Astrocyte of the cerebellum (primary cell): ENCODE results near the gene OBSCN.

ENCODE experiments used
- DNase-seq: peaks from one replicate; pipeline ENCODE4 v3.0.0-alpha.2; 2011; ENCODE audit warnings: low read depth
- H3K4me3 ChIP-seq: 2 replicates; pipeline ENCODE4 v1.5.1; 2011; ENCODE audit warnings: mild to moderate bottlenecking, low read depth, low read length, moderate library complexity
- CTCF ChIP-seq: IDR thresholded peaks from 2 replicates; pipeline ENCODE4 v1.5.1; 2012; ENCODE audit warnings: low read length, low read depth, moderate library complexity, mild to moderate bottlenecking; ENCODE audit errors: missing control alignments
- in situ Hi-C: cut with HindIII; loops from 2 replicates; pipeline ENCODE4 v1.10.0; 2017; ENCODE audit warnings: low sequenced_read_pairs

Gene OBSCN

DNA sequence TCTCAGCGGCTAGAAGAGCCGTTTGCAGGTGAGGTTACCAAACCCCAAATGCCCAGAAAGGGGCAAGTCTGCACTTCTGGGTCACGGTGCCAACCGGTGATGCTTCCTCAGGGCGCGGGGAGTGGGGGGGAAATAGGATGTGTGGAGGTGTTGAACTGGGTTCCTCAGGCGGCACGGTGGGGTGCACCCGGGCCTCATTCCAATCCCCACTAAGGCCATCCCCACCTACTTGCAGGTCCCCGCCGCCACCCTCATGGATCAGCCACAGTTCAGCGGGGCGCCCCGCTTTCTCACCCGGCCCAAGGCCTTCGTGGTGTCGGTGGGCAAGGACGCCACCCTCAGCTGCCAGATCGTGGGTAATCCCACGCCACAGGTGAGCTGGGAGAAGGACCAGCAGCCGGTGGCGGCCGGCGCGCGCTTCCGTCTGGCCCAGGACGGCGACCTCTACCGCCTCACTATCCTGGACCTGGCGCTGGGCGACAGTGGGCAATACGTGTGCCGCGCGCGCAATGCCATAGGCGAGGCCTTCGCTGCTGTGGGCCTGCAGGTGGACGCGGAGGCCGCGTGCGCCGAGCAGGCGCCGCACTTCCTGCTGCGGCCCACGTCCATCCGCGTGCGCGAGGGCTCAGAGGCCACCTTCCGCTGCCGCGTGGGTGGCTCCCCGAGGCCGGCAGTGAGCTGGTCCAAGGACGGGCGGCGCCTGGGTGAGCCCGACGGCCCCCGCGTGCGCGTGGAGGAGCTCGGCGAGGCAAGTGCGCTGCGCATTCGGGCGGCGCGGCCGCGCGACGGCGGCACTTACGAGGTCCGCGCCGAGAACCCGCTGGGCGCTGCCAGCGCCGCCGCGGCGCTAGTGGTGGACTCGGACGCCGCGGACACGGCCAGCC is 3.9 kb downstream of the OBSCN start:
- DNase-seq = no peak
- H3K4me3 ChIP-seq = no peak overlapping the region
- no peak for TF ChIP-seq CTCF
- in situ Hi-C loops = loop anchor here (5.0 kb wide), 1 partner anchor 104 kb away; the partner anchor contains the start of gene MRPL55

- TF ChIP-seq CTCF = no peak
- in situ Hi-C loops = loop anchor here (5.0 kb wide), 1 partner anchor 105 kb away; the partner anchor contains the start of gene MRPL55
- H3K4me3 ChIP-seq = peak overlapping the region; percentile 37
- DNase-seq = no peak
Observed at GRCh38 chr1:228212415-228212965, 4.6 kb downstream of the OBSCN start.

GRCh38 chr1:228212966-228213844 is 5.4 kb downstream of the OBSCN start:
- peak overlapping the region; percentile 37 for H3K4me3 ChIP-seq
- peak; percentile 55 for TF ChIP-seq CTCF
- peak; percentile 13 for DNase-seq
- in situ Hi-C loops = loop anchor here (5.0 kb wide), 1 partner anchor 106 kb away; the partner anchor contains the start of gene MRPL55

DNA sequence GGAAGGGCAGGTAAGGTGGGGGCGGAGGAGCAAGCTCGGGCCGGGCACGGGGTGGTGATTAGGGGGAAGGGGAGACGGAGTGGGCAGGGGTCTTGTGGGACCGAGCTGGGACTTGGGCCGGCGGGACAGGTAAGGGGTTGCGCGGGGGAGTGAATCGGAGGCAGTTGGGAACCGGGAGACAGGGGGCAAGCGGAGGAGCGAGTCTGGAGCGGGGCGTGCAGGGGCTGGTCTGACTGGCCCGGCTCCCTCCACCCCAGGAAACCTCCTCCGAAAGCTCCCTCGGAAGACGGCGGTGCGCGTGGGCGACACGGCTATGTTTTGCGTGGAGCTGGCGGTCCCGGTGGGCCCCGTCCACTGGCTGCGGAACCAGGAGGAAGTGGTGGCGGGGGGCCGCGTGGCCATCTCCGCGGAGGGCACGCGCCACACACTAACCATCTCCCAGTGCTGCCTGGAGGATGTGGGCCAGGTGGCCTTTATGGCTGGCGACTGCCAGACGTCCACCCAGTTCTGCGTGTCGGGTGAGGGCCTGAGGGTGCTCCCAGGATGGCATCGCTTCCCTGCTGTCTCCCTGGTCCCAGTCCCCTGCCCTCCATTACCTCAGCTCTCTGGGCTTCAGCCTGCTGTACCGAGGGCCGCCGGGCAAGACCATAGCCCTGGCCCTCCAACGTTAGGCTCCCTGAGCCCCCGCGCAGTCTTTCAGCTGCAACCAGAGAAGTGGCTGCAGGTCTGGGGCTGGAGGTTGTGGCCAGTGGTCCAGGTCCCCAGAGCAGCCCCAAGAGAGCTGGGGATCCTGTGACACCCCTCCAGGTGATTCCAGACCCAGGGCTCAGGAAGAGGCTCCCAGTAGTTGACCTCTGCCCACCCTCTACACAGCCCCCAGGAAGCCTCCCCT is 6.3 kb downstream of the OBSCN start:
- no peak for TF ChIP-seq CTCF
- H3K4me3 ChIP-seq = peak overlapping the region; percentile 37
- in situ Hi-C loops = loop anchor here (5.0 kb wide), 1 partner anchor 107 kb away; the partner anchor contains the start of gene MRPL55
- DNase-seq = no peak

- TF ChIP-seq CTCF = no peak
- H3K4me3 ChIP-seq = no peak overlapping the region
- no peak for DNase-seq
- in situ Hi-C loops = loop anchor here (5.0 kb wide), 1 partner anchor 108 kb away; the partner anchor contains the start of gene MRPL55
Observed at GRCh38 chr1:228214921-228215662, 7.2 kb downstream of the OBSCN start.
